TTC549 (cell line): ENCODE results near the gene MAPKAP1.

Source experiments
- FAIRE-seq: peaks from 2 replicates; lab custom pipeline; 2012; peaks lifted over from hg19 to GRCh38; lab: Jason Lieb, UNC

The MAPKAP1 gene

GRCh38 chr9:125447202-125447802 lies 259.7 kb downstream of the MAPKAP1 start:
- FAIRE-seq, result no peak

DNA sequence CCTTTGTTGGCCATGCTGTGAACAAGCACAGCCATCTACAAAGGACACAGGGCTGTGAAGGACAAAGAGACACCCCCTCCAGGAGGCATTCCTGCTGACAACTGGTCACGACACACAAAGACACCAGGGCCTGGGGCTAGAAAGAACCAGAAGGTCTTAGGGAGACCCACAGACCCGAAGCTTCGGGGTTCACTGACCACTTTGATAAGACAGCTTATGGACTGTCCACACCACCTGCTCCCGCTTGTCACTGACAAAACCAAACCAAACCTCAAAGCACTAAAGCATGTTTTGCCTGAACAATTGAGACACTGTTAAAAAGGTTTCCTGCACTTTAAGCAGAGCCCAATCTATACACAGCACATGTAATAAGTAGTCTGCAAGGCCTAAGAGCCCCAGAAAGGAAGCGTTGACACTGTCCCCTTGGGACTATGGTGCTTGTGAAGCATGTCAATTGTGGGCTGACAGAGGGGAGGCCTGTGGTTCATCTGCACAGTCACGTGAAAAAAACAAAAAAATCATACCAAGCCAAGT lies 260.4 kb downstream of the MAPKAP1 start:
- no peak for FAIRE-seq

DNA sequence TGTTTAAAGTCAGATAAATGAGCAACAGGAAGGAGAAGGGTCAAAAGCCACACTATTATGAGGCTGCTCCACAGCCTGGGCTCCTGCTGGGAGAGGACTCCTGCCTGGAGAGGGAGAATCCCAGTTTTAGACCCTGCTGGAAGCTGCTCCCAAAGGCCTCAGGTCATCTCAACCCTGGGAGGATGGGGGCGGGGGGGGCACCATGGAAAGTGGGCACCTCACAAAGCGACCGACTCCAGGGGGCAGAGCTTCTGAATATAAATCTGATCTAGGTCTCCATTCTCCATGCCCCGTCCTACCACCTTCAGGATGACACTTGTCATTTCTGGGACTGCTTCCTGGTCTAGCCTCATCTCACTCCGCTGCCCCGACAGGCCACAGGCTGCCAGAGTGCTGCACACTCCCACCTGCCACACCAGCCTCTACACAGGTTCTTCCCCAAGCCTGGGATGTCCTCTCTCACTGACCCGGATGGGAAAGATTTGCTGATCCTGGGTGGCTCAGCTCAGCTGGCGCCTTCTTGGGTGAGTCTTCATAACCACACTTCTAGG lies 262.0 kb downstream of the MAPKAP1 start:
- FAIRE-seq, result no peak

- FAIRE-seq, result no peak
Measured at GRCh38 chr9:125444166-125444565, 262.8 kb downstream of the MAPKAP1 start.

DNA sequence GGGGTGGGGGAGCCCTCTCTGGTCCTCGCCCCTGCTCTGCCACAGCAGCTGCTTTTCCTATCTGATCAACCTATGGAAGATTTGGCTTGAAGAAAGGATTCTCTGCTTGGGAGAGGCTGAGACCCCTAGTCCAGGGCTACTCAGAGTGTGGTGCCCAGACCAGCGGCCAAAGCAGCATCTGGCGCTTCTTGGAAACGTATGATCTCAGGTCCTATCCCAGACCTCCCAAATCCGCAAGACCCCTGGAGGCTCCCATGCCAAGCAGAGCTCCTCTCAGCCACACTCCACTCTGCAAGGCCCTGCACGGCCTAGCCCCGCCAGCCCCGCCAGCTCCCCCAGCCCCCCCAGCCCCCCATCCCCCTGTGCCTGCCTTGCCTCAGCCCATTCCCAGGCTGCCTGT lies 263.6 kb downstream of the MAPKAP1 start:
- no peak for FAIRE-seq

GRCh38 chr9:125442452-125442851 lies 264.6 kb downstream of the MAPKAP1 start:
- FAIRE-seq, result no peak

DNA sequence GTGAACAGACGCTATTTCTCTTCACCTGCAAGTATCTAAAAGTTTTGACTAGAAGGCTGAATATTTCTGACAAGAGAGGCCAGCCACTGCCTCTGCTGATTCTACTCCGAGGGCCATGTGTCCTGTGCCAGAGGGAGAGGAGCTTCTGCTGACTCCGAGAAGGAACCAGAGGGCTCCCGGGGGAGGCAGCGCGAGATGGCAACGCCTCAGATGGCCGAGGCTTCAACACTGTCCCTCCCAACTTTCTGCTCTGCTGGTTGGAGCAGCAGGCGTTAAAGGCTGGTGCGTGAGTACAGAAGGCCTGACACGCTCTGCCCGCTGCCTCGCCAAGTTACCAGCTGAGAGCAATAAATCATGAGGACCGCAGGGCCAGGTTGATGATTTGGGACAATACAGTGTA lies 266.6 kb downstream of the MAPKAP1 start:
- no peak for FAIRE-seq

- no peak for FAIRE-seq
Measured at GRCh38 chr9:125439434-125440272, 267.4 kb downstream of the MAPKAP1 start.

DNA sequence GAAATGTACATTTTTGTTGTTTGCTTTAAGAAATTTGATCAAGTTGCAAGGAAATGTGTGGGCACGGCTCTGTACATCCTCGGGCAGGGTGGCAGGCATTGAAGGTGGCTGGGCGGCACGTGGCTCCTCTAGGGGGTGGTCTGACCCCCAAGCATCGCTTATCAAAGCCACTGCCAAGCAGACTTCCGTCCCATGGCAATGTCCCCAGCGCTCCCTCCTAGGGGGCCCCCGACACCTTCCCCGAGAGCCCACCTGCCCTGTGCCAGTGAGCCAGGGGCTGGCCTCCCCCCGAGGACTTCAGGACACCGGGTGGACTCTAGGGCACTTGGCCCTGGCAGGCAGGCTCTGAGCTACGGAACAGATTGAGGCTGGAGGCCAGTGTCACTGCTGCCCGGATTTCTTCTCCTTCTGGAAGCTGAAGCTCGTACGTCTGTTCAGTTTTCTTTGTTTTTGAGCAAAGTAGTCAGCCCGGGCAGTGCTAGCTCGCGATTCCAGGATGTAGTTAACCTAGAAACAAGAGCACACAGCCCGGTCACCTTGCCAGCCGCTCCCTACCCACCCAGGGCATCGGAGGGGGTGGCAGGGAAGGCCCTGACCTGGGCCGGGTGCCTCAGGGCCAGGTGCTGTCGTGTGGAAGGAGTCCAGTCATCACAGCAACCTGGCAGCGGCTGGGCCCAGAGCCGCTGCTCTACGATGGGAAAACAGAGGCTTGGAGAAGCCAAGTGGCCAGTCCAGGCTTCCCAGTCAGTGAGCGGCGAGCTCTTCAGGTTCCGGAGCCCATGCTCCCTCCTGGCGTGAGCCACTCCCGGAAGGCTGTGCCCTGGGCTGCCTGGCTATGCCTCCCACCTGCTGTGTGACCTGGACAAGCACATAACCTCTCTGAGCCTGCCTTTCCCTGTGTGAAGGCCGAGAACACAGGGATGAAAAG lies 268.2 kb downstream of the MAPKAP1 start:
- FAIRE-seq, result no peak

DNA sequence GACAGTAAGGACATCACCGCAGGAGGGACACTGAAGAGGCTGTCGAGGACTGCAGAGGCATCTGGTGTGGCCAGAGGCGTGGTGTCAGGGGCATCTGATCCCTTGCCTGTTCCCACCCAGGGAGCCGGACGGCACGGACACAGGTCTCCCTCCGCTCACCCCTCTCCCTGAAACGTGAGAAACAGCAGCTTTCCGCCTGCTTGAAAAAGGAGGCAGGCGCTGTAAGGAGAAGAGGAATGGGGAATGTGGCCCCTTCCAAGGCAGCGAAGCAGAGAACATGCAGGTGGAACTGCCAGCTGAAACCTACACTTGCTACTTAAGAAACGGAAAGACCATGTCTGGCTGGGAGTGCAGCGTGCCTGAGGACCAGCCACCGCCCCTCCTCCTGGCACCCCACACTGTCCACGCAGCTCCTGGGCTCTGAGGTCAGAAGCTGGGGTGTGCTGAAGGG lies 269.2 kb downstream of the MAPKAP1 start:
- no peak for FAIRE-seq

DNA sequence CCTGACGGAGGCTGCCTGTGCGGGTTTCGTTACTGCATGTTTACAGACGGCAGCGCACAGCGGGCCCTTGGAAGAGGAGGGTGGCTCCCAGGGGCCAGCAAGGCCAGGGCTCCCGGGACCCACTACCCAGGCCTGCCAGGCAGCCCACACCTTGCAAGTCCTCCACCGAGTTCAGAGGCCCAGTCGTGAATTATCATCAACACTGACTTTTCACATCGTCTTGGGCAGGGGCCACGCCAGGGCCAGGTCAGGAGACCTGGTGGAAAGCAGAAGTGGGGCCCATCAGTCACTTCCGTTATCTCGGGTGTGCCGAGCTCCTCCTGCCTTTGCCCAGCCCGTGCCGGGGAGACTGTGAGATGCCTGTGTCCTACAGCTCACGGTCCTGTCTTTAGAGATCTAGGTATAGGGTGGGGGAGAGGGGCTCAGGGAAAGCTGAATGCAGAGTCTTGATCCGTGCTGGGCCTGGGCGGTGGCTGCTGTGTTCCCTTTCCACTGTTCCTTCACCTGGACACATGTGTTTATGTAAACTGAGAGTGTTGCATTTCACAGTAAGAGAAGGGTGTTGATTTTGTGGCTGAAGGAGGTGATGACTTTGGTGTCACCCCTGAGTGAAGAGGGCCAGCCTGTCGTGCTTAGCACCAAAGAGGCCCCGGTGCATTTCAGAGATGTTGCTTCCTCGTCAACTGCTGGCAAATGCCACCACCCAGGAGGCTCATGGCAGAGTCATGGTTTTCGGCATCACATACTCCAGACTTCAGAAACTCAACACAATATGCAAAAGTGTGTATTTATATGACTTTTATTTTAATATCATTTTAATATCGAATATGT lies 270.2 kb downstream of the MAPKAP1 start:
- FAIRE-seq, result no peak

DNA sequence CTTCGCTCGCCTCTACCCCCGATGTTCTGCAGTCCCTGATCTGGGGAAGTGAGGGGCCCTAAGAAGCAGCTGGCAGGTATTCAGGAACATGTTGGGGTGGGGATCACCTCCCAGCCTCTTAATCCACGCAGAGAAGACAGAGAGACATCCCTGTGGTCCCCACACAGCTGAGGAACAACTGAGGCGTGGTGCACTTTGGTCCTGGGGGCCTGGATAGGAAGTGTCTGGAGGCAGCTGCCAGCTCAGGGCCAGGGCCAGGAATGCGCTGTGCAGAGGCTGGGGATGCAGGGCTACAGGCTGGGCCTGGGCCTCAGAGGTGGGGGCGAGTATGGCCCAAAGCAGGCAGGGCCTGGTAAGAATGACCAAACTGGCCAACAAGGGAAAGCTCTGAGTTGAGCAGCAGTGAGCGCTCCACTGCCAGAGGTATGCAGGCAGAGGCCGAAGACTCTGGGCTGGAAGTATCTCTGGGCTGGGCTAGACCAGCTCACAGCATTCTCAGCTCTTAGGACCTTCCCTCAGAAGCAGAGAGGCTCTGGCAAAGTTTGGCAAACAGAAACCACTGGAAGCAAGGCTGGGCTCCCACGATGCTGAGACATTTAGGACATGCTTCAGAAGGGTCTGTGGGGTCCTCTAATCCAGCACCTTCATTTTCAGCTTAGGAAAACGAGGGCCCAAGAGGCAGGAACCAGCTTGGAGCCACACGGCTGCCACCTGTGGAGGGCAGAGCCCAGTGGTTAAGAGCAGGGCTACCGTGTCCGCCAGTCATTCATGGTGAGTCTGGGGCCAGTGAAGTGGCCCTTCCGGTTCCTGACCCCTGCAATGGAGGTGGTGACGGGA lies 271.0 kb downstream of the MAPKAP1 start:
- no peak for FAIRE-seq

DNA sequence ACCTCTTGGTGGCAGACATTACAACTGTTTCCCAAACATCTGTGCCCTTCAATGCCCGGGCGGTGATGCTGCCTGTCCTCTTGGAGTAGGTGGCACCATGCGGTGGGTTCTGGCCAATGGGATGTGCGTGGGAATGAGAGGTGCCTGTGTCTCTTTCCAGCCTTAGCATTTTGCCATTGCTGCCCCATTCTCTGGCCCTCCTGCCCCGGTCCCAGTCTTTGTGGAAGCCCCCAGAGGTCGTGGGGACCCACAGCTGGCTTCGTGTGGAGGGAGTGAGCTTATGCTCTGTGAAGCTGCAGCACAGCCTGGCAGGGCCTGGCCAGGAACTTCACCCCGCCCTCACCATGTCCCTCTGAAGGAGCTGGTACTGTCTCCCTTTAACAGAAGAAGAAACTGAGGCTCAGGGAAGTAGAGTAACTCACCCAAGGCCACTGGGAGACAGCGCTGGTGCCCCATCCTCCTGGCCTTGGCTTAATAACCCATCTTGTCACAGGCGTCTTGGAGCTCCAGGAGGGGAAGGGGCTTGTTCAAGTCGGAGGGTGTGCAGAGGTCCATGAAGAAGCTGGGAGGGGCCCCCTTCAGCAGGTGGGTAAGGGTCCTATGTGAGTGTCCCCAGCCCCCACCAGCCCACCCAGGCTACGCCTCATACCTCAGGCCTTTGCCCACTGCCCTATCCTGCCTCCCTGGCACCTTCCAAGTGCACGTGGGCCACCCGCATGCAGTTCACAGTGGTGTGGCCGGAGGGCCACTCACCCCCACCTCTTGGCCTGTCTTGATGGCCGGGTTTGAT lies 271.8 kb downstream of the MAPKAP1 start:
- FAIRE-seq, result no peak

DNA sequence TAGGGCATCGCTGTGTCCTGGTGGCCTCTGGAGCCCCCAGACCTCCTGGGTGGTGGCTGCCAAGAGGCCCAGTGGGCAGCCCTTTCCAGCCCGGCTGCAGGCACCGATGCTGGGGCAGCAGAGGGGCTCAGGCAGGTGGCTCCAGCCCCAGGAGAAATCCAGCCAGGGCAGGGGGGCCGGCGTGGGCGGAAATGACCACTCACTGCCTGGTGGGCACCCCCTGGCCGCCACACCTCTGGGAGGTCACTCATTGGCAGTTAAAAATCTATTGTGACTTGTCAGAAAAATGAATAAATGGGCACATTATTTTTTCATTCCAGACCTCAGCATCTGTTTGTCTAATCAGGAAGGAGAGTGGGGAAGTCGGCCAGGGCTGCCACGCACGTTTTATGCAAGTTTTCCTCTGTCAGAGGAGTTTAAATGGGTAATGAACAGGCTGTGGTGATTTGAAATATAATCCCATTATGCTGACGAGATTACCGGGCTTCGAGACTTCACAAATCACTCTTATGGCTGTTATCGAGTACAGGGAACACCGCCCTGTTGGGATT lies 273.5 kb downstream of the MAPKAP1 start:
- no peak for FAIRE-seq

DNA sequence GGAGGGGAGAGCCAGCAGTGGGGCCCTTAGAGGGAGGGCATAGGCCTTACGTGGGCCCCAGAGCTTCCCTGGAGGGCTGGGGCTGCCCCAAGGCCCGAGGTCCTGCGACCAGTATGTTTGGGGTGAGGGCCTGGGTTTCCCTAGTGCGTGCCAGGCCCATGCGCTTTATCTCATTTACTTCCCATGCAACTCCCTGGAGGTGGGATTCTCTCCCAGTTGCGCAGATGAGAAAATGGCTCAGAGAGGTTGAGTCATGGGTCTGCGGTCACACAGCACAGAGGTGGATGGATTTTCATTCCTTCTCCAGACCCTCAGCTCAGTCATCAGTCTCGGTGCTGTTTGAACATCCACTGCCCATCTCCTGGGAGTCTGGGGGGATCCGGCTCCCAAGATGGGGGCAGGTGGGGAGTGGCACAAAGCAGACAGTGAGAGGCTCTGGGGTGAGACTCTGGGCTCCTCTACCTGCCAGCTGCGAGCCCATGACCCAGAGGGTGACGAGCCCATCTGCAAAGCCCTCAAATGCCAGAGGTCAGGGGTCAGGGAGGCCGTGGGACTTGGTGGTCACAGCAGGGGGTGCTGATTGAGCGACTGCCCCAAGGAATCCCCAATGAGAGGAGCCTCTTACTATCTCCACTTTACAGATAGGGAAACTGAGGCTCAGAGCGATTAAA lies 274.2 kb downstream of the MAPKAP1 start:
- FAIRE-seq, result no peak

GRCh38 chr9:125431741-125432271 lies 275.2 kb downstream of the MAPKAP1 start:
- FAIRE-seq, result no peak

- no peak for FAIRE-seq
Measured at GRCh38 chr9:125431012-125431305, 276.0 kb downstream of the MAPKAP1 start.

DNA sequence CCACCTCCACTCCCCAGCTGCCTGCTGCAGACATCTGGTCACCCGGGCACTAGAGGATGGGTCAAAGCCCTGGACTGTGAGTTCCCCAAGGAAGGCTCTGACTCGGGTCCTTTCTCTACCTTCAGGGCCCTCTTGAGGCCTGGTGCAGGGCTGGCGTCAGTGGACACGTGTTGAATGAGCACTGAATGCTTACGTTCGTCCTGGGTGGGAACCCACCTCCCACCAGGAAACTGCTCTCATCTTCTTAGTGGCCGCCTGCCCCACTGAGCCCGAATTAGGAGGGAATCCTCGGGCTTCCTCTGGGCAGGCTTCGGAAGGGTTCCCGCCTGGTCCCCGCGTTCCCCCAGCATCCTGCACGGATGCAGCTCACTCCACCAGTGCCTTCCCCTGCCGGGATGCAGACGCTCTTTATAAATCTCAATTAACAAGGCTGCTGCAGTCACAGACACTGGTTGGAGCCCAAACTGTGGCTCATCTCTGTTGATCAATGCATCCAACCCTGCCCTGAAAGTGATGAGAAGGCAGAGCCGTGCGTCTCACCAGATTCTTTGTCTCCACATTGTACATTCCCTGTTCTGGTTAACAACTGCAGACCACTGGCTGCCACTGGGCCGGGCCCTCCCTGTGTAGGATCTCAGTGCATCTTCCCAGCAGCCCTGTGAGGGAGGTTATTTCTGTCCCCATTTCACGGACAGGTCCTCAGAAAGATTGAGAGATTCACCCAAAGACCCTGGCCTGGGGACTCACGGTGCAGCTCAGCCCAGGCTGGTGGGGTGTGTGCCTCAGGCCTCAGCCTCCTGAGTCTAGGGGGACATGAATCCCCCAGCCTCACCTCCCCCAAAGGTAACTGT lies 276.6 kb downstream of the MAPKAP1 start:
- FAIRE-seq, result no peak
